HCT116 (cell line): ENCODE results near the gene CCL21. TPM values are rescaled to one million over a fixed set of nuclear protein-coding genes. Genes with fewer than 3 reads are reported as not detected.

Experiments
- ATAC-seq: fragments of 200-7000 bp; cut with Tn5 transposase; 2 replicates; pipeline ENCODE4 v1.9.1; 2020; ENCODE audit warnings: mild to moderate bottlenecking, moderate library complexity
- BruUV-seq: library from RNA; stranded (reverse); fragments of 400-500 nt; replicated peaks from 2 replicates; lab custom pipeline; 2021; lab: Mats Ljungman, UMichigan
- CTCF ChIA-PET: fragments of 300-600 bp; sonication (Branson Sonifier 250); formaldehyde crosslinking; loops from one replicate; lab custom pipeline; 2021; ENCODE audit warnings: antibody characterized with exemption; lab: Charles Lee
- POLR2A ChIA-PET: fragments of 300-600, 350-600 bp; sonication (Branson Sonifier 250); formaldehyde crosslinking; loops from one replicate; lab custom pipeline; 2021; ENCODE audit warnings: antibody characterized with exemption; lab: Charles Lee
- RAD21 ChIA-PET, 2 experiments: fragments of 300-600 bp; sonication (Branson Sonifier 250); formaldehyde crosslinking; loops; one replicate each; lab custom pipeline; 2023; ENCODE audit warnings: low total read pairs in 2 of 2; ENCODE audit not compliant: uncharacterized antibody in 2 of 2, unreplicated experiment in 2 of 2, low non-redundant PET in 1 of 2; lab: Charles Lee
- DNase-seq: peaks from one replicate; pipeline ENCODE4 v3.0.0-alpha.2; 2010; ENCODE audit warnings: low read depth, low spot score
- H2AFZ ChIP-seq: fragments of 200-600 bp; shearing (Covaris generic), sonication (generic); 2 replicates; pipeline ENCODE4 v1.6.1; 2017; ENCODE audit warnings: low read depth, mixed run types, mixed read lengths, antibody characterized with exemption, low read length; ENCODE audit not compliant: poor library complexity, severe bottlenecking
- H3K27ac ChIP-seq: 2 replicates; pipeline ENCODE4 v1.5.1; 2012; ENCODE audit warnings: low read depth, low read length
- H3K27me3 ChIP-seq: fragments of 200-600 bp; sonication (generic); 2 replicates; pipeline ENCODE4 v1.6.1; 2016; ENCODE audit warnings: mixed run types, low read length, mixed read lengths; ENCODE audit not compliant: insufficient read depth
- H3K36me3 ChIP-seq, 2 experiments: fragments of 200-500 bp in 1 of 2; fragments of 200-600 bp in 1 of 2; sonication (Bioruptor generic) in 1 of 2; sonication (generic) in 1 of 2; 2 replicates each; pipeline versions ENCODE4 v1.5.1 to v1.6.1; 2014 to 2016; ENCODE audit warnings: low read length in 2 of 2, inconsistent platforms in 1 of 2, mixed read lengths in 1 of 2, mixed run types in 1 of 2; ENCODE audit not compliant: insufficient read depth in 2 of 2, control insufficient read depth in 1 of 2
- H3K4me1 ChIP-seq, 2 experiments: fragments of 200-600 bp in 1 of 2; sonication (generic) in 1 of 2; 2 replicates each; pipeline versions ENCODE4 v1.5.1 to v1.6.1; 2012 to 2017; ENCODE audit warnings: low read length in 2 of 2, inconsistent platforms in 1 of 2, mild to moderate bottlenecking in 1 of 2, mixed read lengths in 1 of 2, mixed run types in 1 of 2, moderate library complexity in 1 of 2; ENCODE audit not compliant: insufficient read depth in 2 of 2, control insufficient read depth in 1 of 2
- H3K4me2 ChIP-seq: fragments of 200-600 bp; sonication (generic); 2 replicates; pipeline ENCODE4 v1.6.1; 2017; ENCODE audit warnings: mixed run types, low read length, mixed read lengths
- H3K4me3 ChIP-seq, 2 experiments: fragments of 200-600 bp in 1 of 2; sonication (generic) in 1 of 2; replicated peaks in 1 of 2; 2 replicates each; pipeline ENCODE4 v1.5.1; 2011 to 2016; ENCODE audit warnings: low read length in 2 of 2, control low read depth in 1 of 2, low read depth in 1 of 2, mild to moderate bottlenecking in 1 of 2, mixed read lengths in 1 of 2, mixed run types in 1 of 2
- H3K79me2 ChIP-seq: fragments of 200-600 bp; sonication (generic); 2 replicates; pipeline ENCODE4 v1.6.1; 2017; ENCODE audit warnings: mild to moderate bottlenecking, mixed run types, low read length, moderate library complexity, mixed read lengths; ENCODE audit not compliant: insufficient read depth
- H3K9ac ChIP-seq: fragments of 200-600 bp; sonication (generic); 2 replicates; pipeline ENCODE4 v1.6.1; 2016; ENCODE audit warnings: low read length, mixed read lengths
- H3K9me2 ChIP-seq: fragments of 200-600 bp; sonication (generic), shearing (Covaris generic); 2 replicates; pipeline ENCODE4 v1.6.1; 2017; ENCODE audit warnings: mixed run types, mild to moderate bottlenecking, moderate library complexity; ENCODE audit not compliant: insufficient read depth
- H3K9me3 ChIP-seq, 2 experiments: fragments of 200-500 bp in 1 of 2; fragments of 200-600 bp in 1 of 2; sonication (Bioruptor generic) in 1 of 2; sonication (generic) in 1 of 2; 2 replicates each; pipeline ENCODE4 v1.6.1; 2014 to 2017; ENCODE audit warnings: low read length in 2 of 2, mixed read lengths in 2 of 2, inconsistent platforms in 1 of 2, low read depth in 1 of 2, mild to moderate bottlenecking in 1 of 2, mixed run types in 1 of 2, moderate library complexity in 1 of 2; ENCODE audit not compliant: control insufficient read depth in 1 of 2, insufficient read depth in 1 of 2
- H4K20me1 ChIP-seq: fragments of 200-600 bp; sonication (generic), shearing (Covaris generic); 2 replicates; pipeline ENCODE4 v1.6.1; 2017; ENCODE audit warnings: mixed run types, mild to moderate bottlenecking, moderate library complexity; ENCODE audit not compliant: insufficient read depth
- EGR1 ChIP-seq: IDR thresholded peaks from 2 replicates; pipeline ENCODE4 v1.6.1; 2012; ENCODE audit warnings: low read depth
- ELF1 ChIP-seq: IDR thresholded peaks from 2 replicates; pipeline ENCODE4 v1.6.1; 2012; ENCODE audit warnings: low read depth, borderline replicate concordance
- EZH2phosphoT487 ChIP-seq: fragments of 200-600 bp; IDR thresholded peaks from 2 replicates; pipeline ENCODE4 v1.6.1; 2018; ENCODE audit warnings: antibody characterized with exemption, borderline replicate concordance
- JUND ChIP-seq: IDR thresholded peaks from 2 replicates; pipeline ENCODE4 v1.6.1; 2012
- POLR2AphosphoS5 ChIP-seq: IDR thresholded peaks from 2 replicates; pipeline ENCODE4 v1.6.1; 2011; ENCODE audit warnings: mild to moderate bottlenecking, low read depth, low read length, moderate library complexity
- SRF ChIP-seq: IDR thresholded peaks from 2 replicates; pipeline ENCODE4 v1.6.1; 2012; ENCODE audit warnings: low read depth
- YY1 ChIP-seq: IDR thresholded peaks from 2 replicates; pipeline ENCODE4 v1.6.1; 2011; ENCODE audit warnings: low read length, low read depth, moderate library complexity, mild to moderate bottlenecking; ENCODE audit not compliant: insufficient replicate concordance; ENCODE audit errors: extremely low read depth
- ZBTB33 ChIP-seq: IDR thresholded peaks from 2 replicates; pipeline ENCODE4 v1.6.1; 2011; ENCODE audit warnings: mild to moderate bottlenecking, low read length, moderate library complexity; ENCODE audit not compliant: insufficient replicate concordance; ENCODE audit errors: extremely low read depth
- ZFX ChIP-seq: fragments of 450-650 bp; IDR thresholded peaks from 2 replicates; pipeline ENCODE4 v1.6.1; 2017
- intact Hi-C: fragments of 100-400 bp; cut with micrococcal nuclease; formaldehyde crosslinking; loops from 2 replicates; pipeline ENCODE4 v1.10.0; 2022
- total RNA-seq: library from RNA; stranded (reverse); gene quantifications from one replicate; pipeline ENCODE4 v1.2.1, GENCODE V29; 2021; ENCODE audit not compliant: unreplicated experiment
- TF ChIP-seq, protein P1 (sequence below): IDR thresholded peaks from 2 replicates; pipeline ENCODE4 v1.6.1; 2012; ENCODE audit warnings: low read depth
- TF ChIP-seq, protein P2 (sequence below): IDR thresholded peaks from 2 replicates; pipeline ENCODE4 v1.6.1; 2012

The CCL21 gene
- total RNA-seq, 1 experiment from 2014 or later: 0.74 TPM

- TF ChIP-seq, protein P1, sequence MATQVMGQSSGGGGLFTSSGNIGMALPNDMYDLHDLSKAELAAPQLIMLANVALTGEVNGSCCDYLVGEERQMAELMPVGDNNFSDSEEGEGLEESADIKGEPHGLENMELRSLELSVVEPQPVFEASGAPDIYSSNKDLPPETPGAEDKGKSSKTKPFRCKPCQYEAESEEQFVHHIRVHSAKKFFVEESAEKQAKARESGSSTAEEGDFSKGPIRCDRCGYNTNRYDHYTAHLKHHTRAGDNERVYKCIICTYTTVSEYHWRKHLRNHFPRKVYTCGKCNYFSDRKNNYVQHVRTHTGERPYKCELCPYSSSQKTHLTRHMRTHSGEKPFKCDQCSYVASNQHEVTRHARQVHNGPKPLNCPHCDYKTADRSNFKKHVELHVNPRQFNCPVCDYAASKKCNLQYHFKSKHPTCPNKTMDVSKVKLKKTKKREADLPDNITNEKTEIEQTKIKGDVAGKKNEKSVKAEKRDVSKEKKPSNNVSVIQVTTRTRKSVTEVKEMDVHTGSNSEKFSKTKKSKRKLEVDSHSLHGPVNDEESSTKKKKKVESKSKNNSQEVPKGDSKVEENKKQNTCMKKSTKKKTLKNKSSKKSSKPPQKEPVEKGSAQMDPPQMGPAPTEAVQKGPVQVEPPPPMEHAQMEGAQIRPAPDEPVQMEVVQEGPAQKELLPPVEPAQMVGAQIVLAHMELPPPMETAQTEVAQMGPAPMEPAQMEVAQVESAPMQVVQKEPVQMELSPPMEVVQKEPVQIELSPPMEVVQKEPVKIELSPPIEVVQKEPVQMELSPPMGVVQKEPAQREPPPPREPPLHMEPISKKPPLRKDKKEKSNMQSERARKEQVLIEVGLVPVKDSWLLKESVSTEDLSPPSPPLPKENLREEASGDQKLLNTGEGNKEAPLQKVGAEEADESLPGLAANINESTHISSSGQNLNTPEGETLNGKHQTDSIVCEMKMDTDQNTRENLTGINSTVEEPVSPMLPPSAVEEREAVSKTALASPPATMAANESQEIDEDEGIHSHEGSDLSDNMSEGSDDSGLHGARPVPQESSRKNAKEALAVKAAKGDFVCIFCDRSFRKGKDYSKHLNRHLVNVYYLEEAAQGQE: no peak
These were observed 45.5 kb downstream of the CCL21 start (continued) for GRCh38 chr9:34664281-34665066.

- BruUV-seq: no TSS peak
- Histone ChIP-seq H3K9me2 (no peaks in the 10 kb centered on the region), H3K27me3 (no peaks in the 10 kb centered on the region), H3K9me3 (no peaks in the 10 kb centered on the region), H3K79me2 (peaks cover 12% of the 10 kb centered on the region; the same call in 1 of the 2 replicates), H3K36me3 (no peaks in the 10 kb centered on the region), H3K9ac (no peak overlapping the region), H2AFZ (no peak overlapping the region), H4K20me1 (no peaks in the 10 kb centered on the region), H3K4me1 (peaks cover 12 to 38% of the 10 kb centered on the region in 2 experiments), H3K4me2 (no peak overlapping the region), H3K27ac (no peak overlapping the region), H3K4me3 (no peak overlapping the region)
- ChIA-PET RAD21 (no interaction called here), POLR2A (no interaction called here), CTCF (interaction anchor here (1.2 kb wide), 1 partner anchor 39 kb away, joined by 3 read pairs; no protein-coding TSS in a partner anchor)
- ATAC-seq: no peak
- intact Hi-C loops: no loop called here
- TF ChIP-seq EGR1 (no peak), JUND (no peak), YY1 (no peak), POLR2AphosphoS5 (no peak), ELF1 (no peak), EZH2phosphoT487 (no peak), SRF (no peak), ZFX (no peak), ZBTB33 (no peak)
- TF ChIP-seq, protein P1: no peak
- TF ChIP-seq, protein P2, sequence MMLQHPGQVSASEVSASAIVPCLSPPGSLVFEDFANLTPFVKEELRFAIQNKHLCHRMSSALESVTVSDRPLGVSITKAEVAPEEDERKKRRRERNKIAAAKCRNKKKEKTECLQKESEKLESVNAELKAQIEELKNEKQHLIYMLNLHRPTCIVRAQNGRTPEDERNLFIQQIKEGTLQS: no peak
- DNase-seq: no peak
These were observed 46.7 kb downstream of the CCL21 start for GRCh38 chr9:34663303-34663605.
